ENCODE data around the gene FANCD2OS.
A peak's percentile ranks its signal among the peaks of the same experiment; 100 is the strongest.
"Not testable (repeated sequence)": the region's sequence is repeated elsewhere in the genome, so short reads cannot be mapped to it uniquely, and the experiment has no call there.

Gene FANCD2OS

DNA sequence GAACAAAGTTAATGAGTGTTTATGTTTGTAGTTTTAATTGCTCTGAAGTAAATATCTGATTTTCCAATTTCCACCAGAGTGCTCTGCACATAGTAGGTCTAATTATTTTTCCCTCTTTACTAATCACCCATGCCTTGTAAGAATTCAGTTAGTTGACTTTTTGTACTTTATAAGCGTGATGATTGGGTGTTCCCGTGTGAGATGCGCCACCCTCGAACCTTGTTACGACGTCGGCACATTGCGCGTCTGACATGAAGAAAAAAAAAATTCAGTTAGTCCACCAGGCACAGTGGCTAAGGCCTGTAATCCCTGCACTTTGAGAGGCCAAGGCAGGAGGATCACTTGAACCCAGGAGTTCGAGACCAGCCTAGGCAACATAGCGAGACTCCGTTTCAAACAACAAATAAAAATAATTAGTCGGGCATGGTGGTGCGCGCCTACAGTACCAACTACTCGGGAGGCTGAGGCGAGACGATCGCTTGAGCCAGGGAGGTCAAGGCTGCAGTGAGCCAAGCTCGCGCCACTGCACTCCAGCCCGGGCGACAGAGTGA is 33.0 kb upstream of the FANCD2OS start:
- no peak for DNase-seq (ENCODE audit: insufficient read length, low spot score)
- TF ChIP-seq SPI1 (IDR thresholded peaks at IDR 0.05; ENCODE audit: low read depth, low read length) (no peak), POU2F2 (IDR thresholded peaks at IDR 0.05; ENCODE audit: low read depth, low read length) (no peak), TAF1 (IDR thresholded peaks at IDR 0.05; ENCODE audit: low read depth, low read length) (no peak), POLR2A (IDR thresholded peaks at IDR 0.05; ENCODE audit: low read depth, low read length) (no peak), PAX5 (IDR thresholded peaks at IDR 0.05; ENCODE audit: insufficient read depth, low read length, severe bottlenecking) (no peak), POLR2AphosphoS5 (IDR thresholded peaks at IDR 0.05; ENCODE audit: low read depth, low read length) (no peak)
- FAIRE-seq, result no peak

DNA sequence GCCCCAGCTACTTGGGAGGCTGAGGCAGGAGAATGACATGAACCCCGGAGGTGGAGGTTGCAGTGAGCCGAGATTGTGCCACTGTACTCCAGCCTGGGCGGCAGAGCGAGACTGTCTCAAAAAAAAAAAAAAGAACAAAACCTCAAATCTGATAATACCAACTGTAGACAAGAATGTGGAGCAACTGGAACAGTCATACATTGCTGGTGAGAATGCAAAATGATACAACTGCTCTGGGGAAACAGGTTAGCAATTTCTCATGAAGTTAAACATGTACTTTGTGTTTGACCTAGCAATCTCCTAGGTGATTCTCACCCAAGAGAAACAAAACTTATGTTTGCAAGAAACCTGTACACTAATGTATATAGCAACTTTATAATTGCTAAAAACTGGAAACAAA is 29.1 kb upstream of the FANCD2OS start:
- no peak for DNase-seq (ENCODE audit: insufficient read length, low spot score)

DNA sequence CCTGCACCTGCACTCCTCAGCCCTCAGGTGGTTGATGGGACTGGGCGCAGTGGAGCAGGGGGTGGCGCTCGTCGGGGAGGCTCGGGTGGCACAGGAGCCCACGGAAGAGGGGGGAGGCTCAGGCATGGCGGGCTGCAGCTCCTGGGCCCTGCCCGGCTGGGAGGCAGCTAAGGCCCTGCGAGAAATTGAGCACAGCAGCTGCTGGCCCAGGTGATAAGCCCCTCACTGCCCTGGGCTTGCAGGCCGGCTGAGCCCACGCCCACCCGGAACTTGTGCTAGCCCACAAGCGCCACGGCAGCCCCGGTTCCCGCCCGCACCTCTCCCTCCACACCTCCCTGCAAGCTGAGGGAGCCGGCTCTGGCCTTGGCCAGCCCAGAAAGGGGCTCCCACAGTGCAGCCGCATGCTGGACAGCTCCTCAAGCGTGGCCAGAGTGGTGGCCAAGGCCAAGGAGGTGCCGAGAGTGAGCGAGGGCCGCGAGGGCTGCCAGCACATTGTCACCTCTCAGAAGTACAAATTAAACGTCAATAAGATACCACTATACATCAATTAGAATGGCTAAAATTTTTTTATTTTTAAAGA is 28.5 kb upstream of the FANCD2OS start:
- DNase-seq (ENCODE audit: insufficient read length, low spot score) (no peak), FAIRE-seq (no peak)
- TF ChIP-seq POU2F2 (IDR thresholded peaks at IDR 0.05; ENCODE audit: low read depth, low read length), result no peak
- TF ChIP-seq PAX5 (IDR thresholded peaks at IDR 0.05; ENCODE audit: insufficient read depth, low read length, severe bottlenecking), result no peak
- no peak for TF ChIP-seq SPI1 (IDR thresholded peaks at IDR 0.05; ENCODE audit: low read depth, low read length)
- TF ChIP-seq TAF1 (IDR thresholded peaks at IDR 0.05; ENCODE audit: low read depth, low read length), result no peak
- no peak for TF ChIP-seq POLR2A (IDR thresholded peaks at IDR 0.05; ENCODE audit: low read depth, low read length)
- no peak for TF ChIP-seq POLR2AphosphoS5 (IDR thresholded peaks at IDR 0.05; ENCODE audit: low read depth, low read length)

More for the DNA sequence above, 29.1 kb upstream of the FANCD2OS start:
- TF ChIP-seq POLR2A (IDR thresholded peaks at IDR 0.05; ENCODE audit: low read depth, low read length) (no peak), TAF1 (IDR thresholded peaks at IDR 0.05; ENCODE audit: low read depth, low read length) (no peak), POU2F2 (IDR thresholded peaks at IDR 0.05; ENCODE audit: low read depth, low read length) (no peak), SPI1 (IDR thresholded peaks at IDR 0.05; ENCODE audit: low read depth, low read length) (no peak), POLR2AphosphoS5 (IDR thresholded peaks at IDR 0.05; ENCODE audit: low read depth, low read length) (no peak), PAX5 (IDR thresholded peaks at IDR 0.05; ENCODE audit: insufficient read depth, low read length, severe bottlenecking) (no peak)
- no peak for FAIRE-seq

DNA sequence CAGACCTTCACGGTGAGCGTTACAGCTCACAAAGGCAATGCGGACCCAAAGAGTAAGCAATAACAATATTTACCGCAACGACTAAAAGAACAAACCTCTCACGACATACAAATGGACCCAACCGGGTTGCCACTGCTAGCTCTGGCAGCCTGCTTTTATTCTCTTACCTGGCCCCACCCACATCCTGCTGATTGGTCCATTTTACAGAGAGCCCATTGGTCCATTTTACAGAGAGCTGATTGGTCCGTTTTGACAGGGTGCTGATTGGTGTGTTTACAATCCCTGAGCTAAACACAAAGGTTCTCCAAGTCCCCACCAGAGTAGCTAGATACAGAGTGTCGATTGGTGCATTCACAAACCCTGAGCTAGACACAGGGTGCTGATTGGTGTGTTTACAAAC is 27.8 kb upstream of the FANCD2OS start:
- FAIRE-seq; DNase-seq (ENCODE audit: insufficient read length, low spot score): not testable (repeated sequence)

DNA sequence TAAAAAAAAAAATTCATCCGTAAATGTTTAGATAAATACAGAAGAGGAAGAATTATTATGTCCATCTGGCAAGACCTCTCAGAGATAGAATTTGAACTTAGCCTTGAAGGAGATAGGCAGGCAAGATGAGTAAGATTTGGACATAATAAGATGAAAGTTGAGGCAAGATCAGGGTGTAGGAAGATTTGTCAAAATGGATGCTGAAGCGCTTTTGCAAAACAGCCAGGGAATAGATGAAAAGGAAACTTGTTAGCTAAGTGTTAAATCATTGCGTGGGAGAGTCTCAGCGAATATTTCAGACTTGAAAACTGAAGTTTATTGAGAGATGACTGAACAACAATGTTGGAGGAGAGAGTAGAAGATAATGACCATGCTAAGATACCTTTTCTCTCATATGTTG is 14.7 kb upstream of the FANCD2OS start:
- DNase-seq (ENCODE audit: insufficient read length, low spot score) (no peak), FAIRE-seq (peak; percentile 20)
- TF ChIP-seq TAF1 (IDR thresholded peaks at IDR 0.05; ENCODE audit: low read depth, low read length) (no peak), SPI1 (IDR thresholded peaks at IDR 0.05; ENCODE audit: low read depth, low read length) (no peak), POU2F2 (IDR thresholded peaks at IDR 0.05; ENCODE audit: low read depth, low read length) (no peak), POLR2A (IDR thresholded peaks at IDR 0.05; ENCODE audit: low read depth, low read length) (no peak), PAX5 (IDR thresholded peaks at IDR 0.05; ENCODE audit: insufficient read depth, low read length, severe bottlenecking) (no peak), POLR2AphosphoS5 (IDR thresholded peaks at IDR 0.05; ENCODE audit: low read depth, low read length) (no peak)

DNA sequence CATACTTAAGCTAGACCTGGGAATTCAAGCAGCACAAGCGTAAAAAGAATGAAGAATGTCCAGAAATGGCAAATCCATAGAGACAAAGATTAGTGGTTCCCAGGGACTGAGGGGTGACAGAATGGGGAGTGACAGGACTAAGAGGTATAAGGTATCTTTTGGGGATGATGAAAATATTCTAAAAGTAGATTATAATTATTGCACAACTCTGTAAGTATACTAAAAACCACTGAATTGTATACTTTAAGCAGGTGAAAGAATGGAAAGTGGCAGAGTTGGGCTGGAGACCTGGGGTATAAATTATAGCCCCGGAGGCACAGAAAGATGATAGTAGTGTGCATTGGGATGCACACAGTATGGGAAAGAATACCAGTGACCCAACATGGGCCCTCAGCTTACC is 13.0 kb upstream of the FANCD2OS start:
- DNase-seq (ENCODE audit: insufficient read length, low spot score) (no peak), FAIRE-seq (no peak)
- TF ChIP-seq SPI1 (IDR thresholded peaks at IDR 0.05; ENCODE audit: low read depth, low read length) (no peak), POLR2AphosphoS5 (IDR thresholded peaks at IDR 0.05; ENCODE audit: low read depth, low read length) (no peak), TAF1 (IDR thresholded peaks at IDR 0.05; ENCODE audit: low read depth, low read length) (no peak), POLR2A (IDR thresholded peaks at IDR 0.05; ENCODE audit: low read depth, low read length) (no peak), PAX5 (IDR thresholded peaks at IDR 0.05; ENCODE audit: insufficient read depth, low read length, severe bottlenecking) (no peak), POU2F2 (IDR thresholded peaks at IDR 0.05; ENCODE audit: low read depth, low read length) (no peak)

DNA sequence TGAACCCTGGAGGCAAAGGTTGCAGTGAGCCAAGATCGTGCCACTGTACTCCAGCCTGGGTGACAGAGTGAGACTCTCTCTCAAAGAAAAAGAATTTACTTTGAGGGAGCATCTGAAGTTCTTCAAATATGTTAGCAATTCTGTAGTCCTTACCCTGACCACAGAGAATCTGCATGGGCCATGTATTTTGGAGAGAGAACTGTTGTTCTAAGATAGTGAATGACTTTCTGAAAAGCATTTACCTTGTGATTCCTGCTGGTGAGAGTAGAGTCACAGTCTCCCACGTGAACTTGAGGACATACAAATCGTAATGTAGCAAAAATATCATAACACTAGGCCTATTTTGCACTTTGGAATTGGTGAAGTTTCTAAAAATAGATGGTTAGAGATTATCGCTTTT is 11.3 kb upstream of the FANCD2OS start:
- DNase-seq (ENCODE audit: insufficient read length, low spot score), result no peak
- FAIRE-seq, result no peak
- no peak for TF ChIP-seq POLR2AphosphoS5 (IDR thresholded peaks at IDR 0.05; ENCODE audit: low read depth, low read length)

DNA sequence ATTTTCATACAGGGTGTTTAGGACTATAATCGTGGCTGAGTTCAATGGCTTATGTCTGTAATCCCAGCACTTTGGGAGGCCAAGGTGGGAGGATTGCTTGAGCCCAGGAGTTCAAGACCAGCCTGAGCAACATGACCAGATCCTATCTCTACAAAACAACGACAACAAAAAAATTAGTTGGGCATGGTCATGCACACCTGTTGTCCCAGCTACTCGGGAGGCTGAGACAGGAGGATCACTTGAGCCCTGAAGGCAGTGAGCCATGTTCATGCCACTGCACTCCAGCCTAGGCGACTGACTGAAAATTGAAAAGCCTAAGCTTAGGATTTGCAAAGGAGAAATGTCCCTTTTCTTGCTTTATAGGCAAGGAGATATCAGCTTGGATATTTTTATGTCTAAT is 8.9 kb upstream of the FANCD2OS start:
- DNase-seq (ENCODE audit: insufficient read length, low spot score), result no peak
- no peak for TF ChIP-seq SPI1 (IDR thresholded peaks at IDR 0.05; ENCODE audit: low read depth, low read length)
- TF ChIP-seq POU2F2 (IDR thresholded peaks at IDR 0.05; ENCODE audit: low read depth, low read length), result no peak
- no peak for TF ChIP-seq PAX5 (IDR thresholded peaks at IDR 0.05; ENCODE audit: insufficient read depth, low read length, severe bottlenecking)
- TF ChIP-seq TAF1 (IDR thresholded peaks at IDR 0.05; ENCODE audit: low read depth, low read length), result no peak
- no peak for TF ChIP-seq POLR2AphosphoS5 (IDR thresholded peaks at IDR 0.05; ENCODE audit: low read depth, low read length)
- TF ChIP-seq POLR2A (IDR thresholded peaks at IDR 0.05; ENCODE audit: low read depth, low read length), result no peak
- no peak for FAIRE-seq

DNA sequence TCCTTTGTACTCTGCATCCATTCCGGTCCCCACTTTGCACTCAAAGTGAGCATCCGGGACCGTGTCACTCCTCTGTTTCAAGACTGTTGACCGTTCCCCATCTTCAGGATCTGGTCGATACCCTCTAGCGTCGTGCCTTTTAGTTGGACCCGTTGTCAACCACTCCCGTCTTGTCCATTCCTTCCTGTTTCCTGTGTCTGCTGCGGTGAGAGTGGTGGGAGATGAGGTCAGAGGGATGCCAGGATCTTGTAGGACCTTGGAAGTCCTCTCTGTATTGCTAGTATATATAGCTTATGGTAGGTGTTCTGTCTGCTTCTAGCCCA is 8.0 kb upstream of the FANCD2OS start:
- FAIRE-seq (peak; percentile 57), DNase-seq (ENCODE audit: insufficient read length, low spot score) (no peak)
- no peak for TF ChIP-seq POLR2AphosphoS5 (IDR thresholded peaks at IDR 0.05; ENCODE audit: low read depth, low read length)
- no peak for TF ChIP-seq TAF1 (IDR thresholded peaks at IDR 0.05; ENCODE audit: low read depth, low read length)
- TF ChIP-seq PAX5 (IDR thresholded peaks at IDR 0.05; ENCODE audit: insufficient read depth, low read length, severe bottlenecking), result no peak
- TF ChIP-seq POU2F2 (IDR thresholded peaks at IDR 0.05; ENCODE audit: low read depth, low read length), result no peak
- TF ChIP-seq POLR2A (IDR thresholded peaks at IDR 0.05; ENCODE audit: low read depth, low read length), result no peak
- no peak for TF ChIP-seq SPI1 (IDR thresholded peaks at IDR 0.05; ENCODE audit: low read depth, low read length)

DNA sequence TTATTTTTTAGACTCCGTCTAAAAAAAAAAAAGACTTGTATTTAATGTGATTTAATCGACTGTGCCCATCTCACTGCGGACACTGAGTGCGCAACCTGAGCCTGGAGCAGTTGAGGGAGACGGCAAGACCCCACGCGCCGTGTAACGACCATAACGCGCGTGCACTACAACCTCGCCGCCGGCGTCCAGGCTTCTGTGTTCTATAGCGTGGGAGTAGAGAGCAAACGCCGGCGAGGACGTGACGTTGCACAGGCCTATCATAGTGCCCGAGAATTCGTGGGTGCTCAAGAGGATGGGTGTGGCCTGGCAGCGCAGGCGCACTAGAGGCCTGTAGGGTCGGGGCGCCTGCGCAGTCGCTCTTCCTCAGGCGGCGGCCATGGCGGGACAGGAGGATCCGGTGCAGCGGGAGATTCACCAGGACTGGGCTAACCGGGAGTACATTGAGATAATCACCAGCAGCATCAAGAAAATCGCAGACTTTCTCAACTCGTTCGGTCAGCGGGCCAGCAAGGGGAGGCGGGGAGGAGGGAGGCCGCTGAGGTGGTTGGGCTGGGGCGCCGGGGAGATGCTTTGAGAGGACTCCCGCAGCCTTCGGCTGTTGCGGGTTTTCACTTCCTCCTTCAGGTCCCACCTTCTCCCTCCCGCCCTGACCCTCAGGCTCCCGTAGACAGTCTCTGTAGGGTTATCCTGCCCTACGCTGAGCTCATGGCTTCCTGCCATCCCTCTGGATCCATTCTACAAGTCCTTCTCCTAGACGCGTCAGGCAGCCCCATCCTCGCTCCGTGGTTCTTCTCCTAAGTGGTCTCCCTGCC is 7.5 kb upstream of the FANCD2OS start, which contains the start of gene BRK1:
Gene BRK1, plus strand, starts transcription at position 350 of the 812 bp plus-strand sequence. Its CDS starts 27 bp downstream, at position 377.
- TF ChIP-seq POLR2A (IDR thresholded peaks at IDR 0.05; ENCODE audit: low read depth, low read length), result peak; percentile 94
- peak; percentile 79 for TF ChIP-seq TAF1 (IDR thresholded peaks at IDR 0.05; ENCODE audit: low read depth, low read length)
- peak; percentile 67 for TF ChIP-seq POU2F2 (IDR thresholded peaks at IDR 0.05; ENCODE audit: low read depth, low read length)
- TF ChIP-seq SPI1 (IDR thresholded peaks at IDR 0.05; ENCODE audit: low read depth, low read length), result peak; percentile 95
- no peak for TF ChIP-seq PAX5 (IDR thresholded peaks at IDR 0.05; ENCODE audit: insufficient read depth, low read length, severe bottlenecking)
- peak; percentile 97 for TF ChIP-seq POLR2AphosphoS5 (IDR thresholded peaks at IDR 0.05; ENCODE audit: low read depth, low read length)
- peak; percentile 99 for FAIRE-seq
- peak; percentile 94 for DNase-seq (ENCODE audit: insufficient read length, low spot score)

Data from GM12891 (cell line).